MM.1S (cell line): ENCODE results near the gene USP25.

Experiments used
- DNase-seq: peaks from one replicate; pipeline ENCODE4 v3.0.0-alpha.2; 2015
- H2AFZ ChIP-seq: fragments of 300-600 bp; sonication (generic); 2 replicates; pipeline ENCODE4 v1.6.0; 2016; ENCODE audit warnings: antibody characterized with exemption, low read length
- H3F3A ChIP-seq: fragments of 300-600 bp; sonication (generic); 2 replicates; pipeline ENCODE4 v1.6.1; 2016; ENCODE audit warnings: mild to moderate bottlenecking, antibody characterized with exemption, low read length, moderate library complexity, mixed read lengths; ENCODE audit not compliant: insufficient read depth
- H3K27ac ChIP-seq: fragments of 300-600 bp; sonication (generic); 2 replicates; pipeline ENCODE4 v1.5.1; 2016; ENCODE audit warnings: mild to moderate bottlenecking, low read length
- H3K27me3 ChIP-seq: fragments of 300-600 bp; sonication (generic); replicated peaks from 2 replicates; pipeline ENCODE4 v1.6.0; 2016; ENCODE audit warnings: low read length; ENCODE audit not compliant: insufficient read depth
- H3K36me3 ChIP-seq: fragments of 300-600 bp; sonication (generic); replicated peaks from 2 replicates; pipeline ENCODE4 v1.6.1; 2016; ENCODE audit warnings: mild to moderate bottlenecking, low read length, mixed read lengths; ENCODE audit not compliant: insufficient read depth
- H3K4me1 ChIP-seq: fragments of 300-600 bp; sonication (generic); 2 replicates; pipeline ENCODE4 v1.6.1; 2016; ENCODE audit warnings: low read length, mixed read lengths
- H3K4me2 ChIP-seq: fragments of 300-600 bp; sonication (generic); 2 replicates; pipeline ENCODE4 v1.6.0; 2016; ENCODE audit warnings: low read depth, low read length
- H3K4me3 ChIP-seq: fragments of 300-600 bp; sonication (generic); 2 replicates; pipeline ENCODE4 v1.5.1; 2016; ENCODE audit warnings: low read length, mixed read lengths
- H3K79me2 ChIP-seq: fragments of 300-600 bp; sonication (generic); 2 replicates; pipeline ENCODE4 v1.6.1; 2016; ENCODE audit warnings: mixed run types, low read length, mixed read lengths
- H3K9ac ChIP-seq: fragments of 300-600 bp; sonication (generic); 2 replicates; pipeline ENCODE4 v1.6.1; 2016; ENCODE audit warnings: low read length, mixed read lengths
- H3K9me2 ChIP-seq: fragments of 300-600 bp; sonication (generic); replicated peaks from 2 replicates; pipeline ENCODE4 v1.6.1; 2016; ENCODE audit warnings: mild to moderate bottlenecking, low read length, mixed read lengths; ENCODE audit not compliant: insufficient read depth
- H3K9me3 ChIP-seq: fragments of 300-600 bp; sonication (generic); replicated peaks from 2 replicates; pipeline ENCODE4 v1.6.1; 2016; ENCODE audit warnings: mild to moderate bottlenecking, low read length, mixed read lengths; ENCODE audit not compliant: insufficient read depth
- H4K20me1 ChIP-seq: fragments of 300-600 bp; sonication (generic); 2 replicates; pipeline ENCODE4 v1.6.1; 2016; ENCODE audit warnings: mild to moderate bottlenecking, low read length, moderate library complexity, mixed read lengths; ENCODE audit not compliant: insufficient read depth
- CTCF ChIP-seq: fragments of 300-600 bp; sonication (generic); IDR thresholded peaks from 2 replicates; pipeline ENCODE4 v1.5.1; 2016; ENCODE audit warnings: antibody characterized with exemption, low read length, mixed read lengths
- EZH2 ChIP-seq: fragments of 300-600 bp; sonication (generic); optimal IDR thresholded peaks from 2 replicates; pipeline ENCODE3; 2017; ENCODE audit warnings: low read depth, mild to moderate bottlenecking, antibody characterized with exemption, low read length, mixed read lengths
- EZH2phosphoT487 ChIP-seq: fragments of 300-600 bp; sonication (generic); IDR thresholded peaks from 2 replicates; pipeline ENCODE4 v1.6.1; 2018; ENCODE audit warnings: antibody characterized with exemption, low read length

Gene USP25

GRCh38 chr21:15857740-15858139, 128.0 kb downstream of the USP25 start:
- H3K4me2 ChIP-seq = no peak overlapping the region
- TF ChIP-seq EZH2 (no peak), EZH2phosphoT487 (no peak), CTCF (no peak)
- H3F3A ChIP-seq = no peaks in the 10 kb centered on the region
- no peaks in the 10 kb centered on the region for H3K27me3 ChIP-seq
- H3K27ac ChIP-seq = no peak overlapping the region
- no peaks in the 10 kb centered on the region for H4K20me1 ChIP-seq
- H3K9me3 ChIP-seq = no peaks in the 10 kb centered on the region
- H3K36me3 ChIP-seq = no peaks in the 10 kb centered on the region
- no peak overlapping the region for H2AFZ ChIP-seq
- no peaks in the 10 kb centered on the region for H3K9me2 ChIP-seq
- H3K4me3 ChIP-seq = no peak overlapping the region
- no peak for DNase-seq
- no peaks in the 10 kb centered on the region for H3K4me1 ChIP-seq
- H3K9ac ChIP-seq = no peak overlapping the region
- H3K79me2 ChIP-seq = no peaks in the 10 kb centered on the region

DNA sequence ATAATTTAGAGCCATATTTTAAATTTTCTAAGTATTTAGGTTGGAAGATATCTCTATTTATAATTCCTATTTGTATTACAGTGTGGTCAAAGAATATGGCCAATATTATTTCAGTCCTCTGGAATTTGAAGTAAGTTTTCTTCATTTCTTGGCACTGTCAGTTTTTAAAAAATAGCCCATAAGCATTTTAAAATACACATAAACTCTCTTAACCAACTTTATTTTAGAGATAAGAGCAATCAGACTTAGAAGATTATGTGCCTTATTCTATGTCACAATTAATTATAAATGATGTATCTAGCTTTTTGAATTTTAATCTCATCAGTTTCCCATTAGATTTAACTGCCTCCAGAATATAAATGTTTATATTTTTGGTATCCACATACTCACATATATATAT, 130.8 kb downstream of the USP25 start:
- H3K36me3 ChIP-seq = no peaks in the 10 kb centered on the region
- no peaks in the 10 kb centered on the region for H3F3A ChIP-seq
- H4K20me1 ChIP-seq = no peaks in the 10 kb centered on the region
- no peak overlapping the region for H2AFZ ChIP-seq
- no peaks in the 10 kb centered on the region for H3K9me3 ChIP-seq
- no peaks in the 10 kb centered on the region for H3K4me1 ChIP-seq
- no peak overlapping the region for H3K27ac ChIP-seq
- no peak for DNase-seq
- no peaks in the 10 kb centered on the region for H3K27me3 ChIP-seq
- H3K4me2 ChIP-seq = no peak overlapping the region
- no peak overlapping the region for H3K9ac ChIP-seq
- TF ChIP-seq EZH2phosphoT487 (no peak), EZH2 (no peak), CTCF (no peak)
- H3K9me2 ChIP-seq = no peaks in the 10 kb centered on the region
- H3K79me2 ChIP-seq = no peaks in the 10 kb centered on the region
- H3K4me3 ChIP-seq = no peak overlapping the region

- H3K79me2 ChIP-seq = no peaks in the 10 kb centered on the region
- H3K4me2 ChIP-seq = no peak overlapping the region
- H3K27ac ChIP-seq = no peak overlapping the region
- no peaks in the 10 kb centered on the region for H4K20me1 ChIP-seq
- no peak for DNase-seq
- TF ChIP-seq CTCF (no peak), EZH2 (no peak), EZH2phosphoT487 (no peak)
- no peaks in the 10 kb centered on the region; the same call in 1 of the 2 replicates for H3K36me3 ChIP-seq
- no peak overlapping the region for H3K4me3 ChIP-seq
- H3K4me1 ChIP-seq = no peaks in the 10 kb centered on the region
- no peaks in the 10 kb centered on the region for H3K9me2 ChIP-seq
- H2AFZ ChIP-seq = no peak overlapping the region
- no peak overlapping the region for H3K9ac ChIP-seq
- H3K9me3 ChIP-seq = no peaks in the 10 kb centered on the region
- no peaks in the 10 kb centered on the region for H3K27me3 ChIP-seq
- H3F3A ChIP-seq = no peaks in the 10 kb centered on the region
Observed at GRCh38 chr21:15868940-15869339, 139.2 kb downstream of the USP25 start.
